Mesenchymal stem cell (in vitro differentiated cells and primary cell): ENCODE results near the gene MAPK4.

Experiments
- DNase-seq: peaks from one replicate; pipeline ENCODE4 v3.0.0-alpha.2; 2013
- H2AFZ ChIP-seq: one replicate; pipeline ENCODE4 v1.6.1; 2013; ENCODE audit warnings: low read depth, mild to moderate bottlenecking, control low read depth, inconsistent platforms, low read length, moderate library complexity
- H2AK5ac ChIP-seq: 2 replicates; pipeline ENCODE4 v1.6.1; 2013; ENCODE audit warnings: low read length, moderate library complexity, mild to moderate bottlenecking, inconsistent platforms; ENCODE audit not compliant: severe bottlenecking
- H2BK120ac ChIP-seq: one replicate; pipeline ENCODE4 v1.6.1; 2013; ENCODE audit warnings: low read depth, mild to moderate bottlenecking, inconsistent platforms, low read length, moderate library complexity
- H2BK12ac ChIP-seq, 2 experiments: one replicate each; pipeline ENCODE4 v1.6.1; 2013; ENCODE audit warnings: inconsistent platforms in 2 of 2, low read length in 2 of 2, mild to moderate bottlenecking in 2 of 2, moderate library complexity in 2 of 2, control low read depth in 1 of 2
- H2BK15ac ChIP-seq: one replicate; pipeline ENCODE4 v1.6.1; 2013; ENCODE audit warnings: mild to moderate bottlenecking, low read depth, inconsistent platforms; ENCODE audit not compliant: poor library complexity, severe bottlenecking
- H2BK5ac ChIP-seq: 2 replicates; pipeline ENCODE4 v1.6.1; 2013; ENCODE audit warnings: low read depth, mild to moderate bottlenecking, low read length, control low read depth, inconsistent platforms; ENCODE audit not compliant: poor library complexity, severe bottlenecking
- H3K14ac ChIP-seq, 2 experiments: one replicate each; pipeline ENCODE4 v1.6.1; 2013; ENCODE audit warnings: inconsistent platforms in 2 of 2, low read length in 2 of 2, control low read depth in 1 of 2, mild to moderate bottlenecking in 1 of 2, moderate library complexity in 1 of 2
- H3K18ac ChIP-seq, 2 experiments: one replicate each; pipeline ENCODE4 v1.6.1; 2013; ENCODE audit warnings: inconsistent platforms in 2 of 2, low read length in 2 of 2, control low read depth in 1 of 2, low read depth in 1 of 2, mild to moderate bottlenecking in 1 of 2
- H3K23ac ChIP-seq, 2 experiments: one replicate each; pipeline ENCODE4 v1.6.1; 2013; ENCODE audit warnings: inconsistent platforms in 2 of 2, low read length in 2 of 2, mild to moderate bottlenecking in 2 of 2, moderate library complexity in 2 of 2, control low read depth in 1 of 2
- H3K27ac ChIP-seq: 2 replicates; pipeline ENCODE4 v1.5.1; 2013; ENCODE audit warnings: mild to moderate bottlenecking, moderate library complexity, low read length, control low read depth, inconsistent platforms; ENCODE audit not compliant: poor library complexity, severe bottlenecking
- H3K27me3 ChIP-seq, 2 experiments: 2 replicates each; pipeline versions ENCODE4 v1.6.1 to v1.7.0; 2013; ENCODE audit warnings: low read length in 2 of 2, mild to moderate bottlenecking in 2 of 2, moderate library complexity in 2 of 2, control low read depth in 1 of 2, inconsistent platforms in 1 of 2; ENCODE audit not compliant: control insufficient read depth in 1 of 2, insufficient read depth in 1 of 2
- H3K36me3 ChIP-seq, 2 experiments: 2 replicates each; pipeline versions ENCODE4 v1.6.1 to v1.7.0; 2013; ENCODE audit warnings: low read length in 2 of 2, control low read depth in 1 of 2, inconsistent platforms in 1 of 2, low read depth in 1 of 2, mild to moderate bottlenecking in 1 of 2; ENCODE audit not compliant: insufficient read depth in 2 of 2, control insufficient read depth in 1 of 2
- H3K4ac ChIP-seq, 2 experiments: one replicate each; pipeline ENCODE4 v1.6.1; 2013; ENCODE audit warnings: inconsistent platforms in 2 of 2, low read length in 2 of 2, mild to moderate bottlenecking in 2 of 2, moderate library complexity in 2 of 2, control low read depth in 1 of 2, low read depth in 1 of 2
- H3K4me1 ChIP-seq: 2 replicates; pipeline ENCODE4 v1.6.1; 2013; ENCODE audit warnings: low read depth, low read length, control low read depth; ENCODE audit not compliant: control insufficient read depth, insufficient read depth
- H3K4me2 ChIP-seq: 2 replicates; pipeline ENCODE4 v1.6.1; 2013; ENCODE audit warnings: low read length, mild to moderate bottlenecking, inconsistent platforms; ENCODE audit not compliant: poor library complexity, severe bottlenecking
- H3K4me3 ChIP-seq, 2 experiments: 2 replicates each; pipeline versions ENCODE4 v1.5.1 to v1.7.0; 2013; ENCODE audit warnings: low read length in 2 of 2, mild to moderate bottlenecking in 2 of 2, control low read depth in 1 of 2, low read depth in 1 of 2; ENCODE audit not compliant: insufficient read depth in 1 of 2
- H3K79me1 ChIP-seq: replicated peaks from 2 replicates; pipeline ENCODE4 v1.6.1; 2013; ENCODE audit warnings: mild to moderate bottlenecking, control low read depth, low read length, inconsistent platforms; ENCODE audit not compliant: poor library complexity, severe bottlenecking
- H3K9ac ChIP-seq: 2 replicates; pipeline ENCODE4 v1.7.0; 2013; ENCODE audit warnings: mild to moderate bottlenecking, low read length, moderate library complexity
- H3K9me3 ChIP-seq: 2 replicates; pipeline ENCODE4 v1.7.0; 2013; ENCODE audit warnings: mild to moderate bottlenecking, low read length; ENCODE audit not compliant: control insufficient read depth
- H4K8ac ChIP-seq: one replicate; pipeline ENCODE4 v1.6.1; 2013; ENCODE audit warnings: inconsistent platforms, mild to moderate bottlenecking, low read length, moderate library complexity
- H4K91ac ChIP-seq: one replicate; pipeline ENCODE4 v1.6.1; 2013; ENCODE audit warnings: mild to moderate bottlenecking, low read length, inconsistent platforms
- WGBS: methylation state at CpG from one replicate; pipeline ENCODE4 v1.1.7; 2013; ENCODE audit warnings: mixed read lengths; 5-methylcytosine and 5-hydroxymethylcytosine counted together

The MAPK4 gene

GRCh38 chr18:50749945-50750344 lies 190.1 kb downstream of the MAPK4 start:
- H2AFZ ChIP-seq: no peak overlapping the region
- DNase-seq: no peak
- no peak overlapping the region for H2BK12ac ChIP-seq
- H3K27me3 ChIP-seq: peaks cover 14 to 25% of the 10 kb centered on the region in 2 experiments
- H3K23ac ChIP-seq: no peak overlapping the region
- no peak overlapping the region for H3K18ac ChIP-seq
- H2BK120ac ChIP-seq: no peak overlapping the region
- no peak overlapping the region for H2BK5ac ChIP-seq
- no peak overlapping the region for H3K4ac ChIP-seq
- no peak overlapping the region for H4K91ac ChIP-seq
- no peak overlapping the region for H4K8ac ChIP-seq
- H3K4me3 ChIP-seq: no peak overlapping the region
- H3K4me1 ChIP-seq: no peaks in the 10 kb centered on the region
- no peak overlapping the region for H3K9ac ChIP-seq
- no peak overlapping the region for H2AK5ac ChIP-seq
- H3K4me2 ChIP-seq: no peak overlapping the region
- no peak overlapping the region for H3K14ac ChIP-seq
- no peaks in the 10 kb centered on the region for H3K79me1 ChIP-seq
- no peak overlapping the region for H3K27ac ChIP-seq
- H3K9me3 ChIP-seq: peaks cover 5% of the 10 kb centered on the region
- WGBS: 17% methylated on average over 1 of the region's 4 CpGs
- H3K36me3 ChIP-seq: no peaks in the 10 kb centered on the region
- H2BK15ac ChIP-seq: no peak overlapping the region

GRCh38 chr18:50750546-50750945 lies 190.7 kb downstream of the MAPK4 start:
- Histone ChIP-seq H3K4me1 (no peaks in the 10 kb centered on the region), H3K18ac (no peak overlapping the region), H3K14ac (no peak overlapping the region), H3K23ac (no peak overlapping the region), H3K27ac (no peak overlapping the region), H2BK5ac (no peak overlapping the region), H3K9me3 (peaks cover 7% of the 10 kb centered on the region), H2BK120ac (no peak overlapping the region), H3K4me2 (no peak overlapping the region), H4K91ac (no peak overlapping the region), H2AFZ (no peak overlapping the region), H2AK5ac (no peak overlapping the region), H3K9ac (no peak overlapping the region), H4K8ac (no peak overlapping the region), H3K79me1 (no peaks in the 10 kb centered on the region), H3K36me3 (no peaks in the 10 kb centered on the region), H2BK15ac (no peak overlapping the region), H3K27me3 (peaks cover 14 to 25% of the 10 kb centered on the region in 2 experiments), H3K4me3 (no peak overlapping the region), H3K4ac (no peak overlapping the region), H2BK12ac (no peak overlapping the region)
- no peak for DNase-seq
- WGBS: 73% methylated on average over 1 of the region's 2 CpGs

GRCh38 chr18:50751490-50751889 lies 191.6 kb downstream of the MAPK4 start:
- no peak overlapping the region for H4K91ac ChIP-seq
- no peak overlapping the region for H4K8ac ChIP-seq
- no peak overlapping the region for H2BK12ac ChIP-seq
- no peak overlapping the region for H3K14ac ChIP-seq
- 15% methylated on average over 4 of the region's 5 CpGs for WGBS
- H2BK15ac ChIP-seq: no peak overlapping the region
- H2AK5ac ChIP-seq: no peak overlapping the region
- no peak overlapping the region for H3K4ac ChIP-seq
- H3K27me3 ChIP-seq: peaks cover 14 to 25% of the 10 kb centered on the region in 2 experiments
- H2AFZ ChIP-seq: no peak overlapping the region
- H3K9me3 ChIP-seq: peaks cover 7% of the 10 kb centered on the region
- H3K36me3 ChIP-seq: no peaks in the 10 kb centered on the region
- no peaks in the 10 kb centered on the region for H3K4me1 ChIP-seq
- no peak overlapping the region for H3K23ac ChIP-seq
- H3K18ac ChIP-seq: no peak overlapping the region
- no peaks in the 10 kb centered on the region for H3K79me1 ChIP-seq
- H3K27ac ChIP-seq: no peak overlapping the region
- H2BK120ac ChIP-seq: no peak overlapping the region
- H3K4me2 ChIP-seq: no peak overlapping the region
- DNase-seq: no peak
- no peak overlapping the region for H3K9ac ChIP-seq
- H2BK5ac ChIP-seq: no peak overlapping the region
- H3K4me3 ChIP-seq: no peak overlapping the region

- H2AFZ ChIP-seq: no peak overlapping the region
- H2BK120ac ChIP-seq: no peak overlapping the region
- no peak overlapping the region for H2BK12ac ChIP-seq
- H3K27ac ChIP-seq: no peak overlapping the region
- no peak overlapping the region for H4K91ac ChIP-seq
- no peak overlapping the region for H3K14ac ChIP-seq
- no peak overlapping the region for H2BK5ac ChIP-seq
- H3K27me3 ChIP-seq: peaks cover 14 to 25% of the 10 kb centered on the region in 2 experiments
- H3K23ac ChIP-seq: no peak overlapping the region
- H2AK5ac ChIP-seq: no peak overlapping the region
- DNase-seq: no peak
- no peaks in the 10 kb centered on the region for H3K79me1 ChIP-seq
- WGBS: no CpG with 5 or more reads among the region's 1 CpG
- H3K36me3 ChIP-seq: no peaks in the 10 kb centered on the region
- no peak overlapping the region for H3K4ac ChIP-seq
- H2BK15ac ChIP-seq: no peak overlapping the region
- no peaks in the 10 kb centered on the region for H3K4me1 ChIP-seq
- H3K4me2 ChIP-seq: no peak overlapping the region
- H3K9me3 ChIP-seq: peaks cover 7% of the 10 kb centered on the region
- no peak overlapping the region for H4K8ac ChIP-seq
- no peak overlapping the region for H3K4me3 ChIP-seq
- H3K18ac ChIP-seq: no peak overlapping the region
- no peak overlapping the region for H3K9ac ChIP-seq
Observed at GRCh38 chr18:50751947-50752346, 192.1 kb downstream of the MAPK4 start.
